ENCODE data around the gene SLC22A9.

The SLC22A9 gene

GRCh38 chr11:63445118-63445517, 75.5 kb downstream of the SLC22A9 start:
- no peak for DNase-seq

- DNase-seq, result no peak
These were observed 76.1 kb downstream of the SLC22A9 start for GRCh38 chr11:63445720-63446119.

GRCh38 chr11:63448646-63449045, 79.1 kb downstream of the SLC22A9 start:
- no peak for DNase-seq

GRCh38 chr11:63459586-63459985, 90.0 kb downstream of the SLC22A9 start:
- DNase-seq, result no peak

Data from CD4-positive, alpha-beta T cell treated with Interleukin-10 for 1 hour (primary cell).